H9 (cell line): ENCODE results near the gene TMEM163. TPM values are rescaled to one million over a fixed set of nuclear protein-coding genes. Genes with fewer than 3 reads are reported as not detected.

ENCODE experiments used
- DNase-seq: peaks from one replicate; pipeline ENCODE4 v3.0.0-alpha.2; 2017
- H2AFZ ChIP-seq: one replicate; pipeline ENCODE4 v1.6.1; 2013; ENCODE audit warnings: mild to moderate bottlenecking, low read length, control low read depth, moderate library complexity
- H2AK5ac ChIP-seq: 2 replicates; pipeline ENCODE4 v1.6.1; 2013; ENCODE audit warnings: low read length, control low read depth, mixed read lengths; ENCODE audit not compliant: insufficient read length
- H2BK120ac ChIP-seq: one replicate; pipeline ENCODE4 v1.6.1; 2013; ENCODE audit warnings: low read depth, mild to moderate bottlenecking, low read length, control low read depth, inconsistent platforms; ENCODE audit not compliant: poor library complexity, severe bottlenecking
- H2BK12ac ChIP-seq: 2 replicates; pipeline ENCODE4 v1.6.1; 2013; ENCODE audit warnings: low read length, control low read depth, mixed read lengths, low read depth; ENCODE audit not compliant: insufficient read length
- H2BK15ac ChIP-seq: 2 replicates; pipeline ENCODE4 v1.6.1; 2013; ENCODE audit warnings: low read depth, low read length, control low read depth
- H2BK20ac ChIP-seq: one replicate; pipeline ENCODE4 v1.6.1; 2013; ENCODE audit warnings: low read depth, mild to moderate bottlenecking, low read length, control low read depth, inconsistent platforms; ENCODE audit not compliant: poor library complexity, severe bottlenecking
- H2BK5ac ChIP-seq: 2 replicates; pipeline ENCODE4 v1.6.1; 2013; ENCODE audit warnings: low read length, control low read depth, mixed read lengths; ENCODE audit not compliant: insufficient read length
- H3K14ac ChIP-seq: 2 replicates; pipeline ENCODE4 v1.6.1; 2013; ENCODE audit warnings: low read length, control low read depth; ENCODE audit not compliant: insufficient read depth
- H3K18ac ChIP-seq: 2 replicates; pipeline ENCODE4 v1.6.1; 2013; ENCODE audit warnings: low read depth, mild to moderate bottlenecking, mixed read lengths, low read length, control low read depth; ENCODE audit not compliant: insufficient read length
- H3K23ac ChIP-seq: 2 replicates; pipeline ENCODE4 v1.6.1; 2013; ENCODE audit warnings: low read length, control low read depth, mixed read lengths, low read depth; ENCODE audit not compliant: insufficient read length
- H3K23me2 ChIP-seq: 2 replicates; pipeline ENCODE4 v1.6.1; 2013; ENCODE audit warnings: low read depth, mild to moderate bottlenecking, mixed read lengths, low read length, control low read depth; ENCODE audit not compliant: insufficient read length, poor library complexity, severe bottlenecking
- H3K27ac ChIP-seq: 2 replicates; pipeline ENCODE4 v1.5.1; 2013; ENCODE audit warnings: low read length, control low read depth, mixed read lengths, low read depth; ENCODE audit not compliant: insufficient read length
- H3K27me3 ChIP-seq: 2 replicates; pipeline ENCODE4 v1.6.1; 2013; ENCODE audit warnings: low read length, control low read depth, inconsistent platforms; ENCODE audit not compliant: insufficient read depth
- H3K4ac ChIP-seq: 2 replicates; pipeline ENCODE4 v1.6.1; 2013; ENCODE audit warnings: low read depth, mild to moderate bottlenecking, control low read depth, inconsistent platforms, low read length, moderate library complexity
- H3K4me1 ChIP-seq: 2 replicates; pipeline ENCODE4 v1.6.1; 2013; ENCODE audit warnings: low read length, control low read depth, inconsistent platforms; ENCODE audit not compliant: insufficient read depth
- H3K4me2 ChIP-seq: 2 replicates; pipeline ENCODE4 v1.6.1; 2013; ENCODE audit warnings: low read length, control low read depth, mixed read lengths; ENCODE audit not compliant: insufficient read length, insufficient read depth
- H3K56ac ChIP-seq: 2 replicates; pipeline ENCODE4 v1.6.1; 2013; ENCODE audit warnings: low read depth, mild to moderate bottlenecking, mixed read lengths, low read length, control low read depth; ENCODE audit not compliant: insufficient read length
- H3K79me1 ChIP-seq: 2 replicates; pipeline ENCODE4 v1.6.1; 2013; ENCODE audit warnings: low read depth, mild to moderate bottlenecking, moderate library complexity, low read length, control low read depth, inconsistent platforms; ENCODE audit not compliant: insufficient read depth, poor library complexity, severe bottlenecking
- H3K79me2 ChIP-seq: 2 replicates; pipeline ENCODE4 v1.6.1; 2013; ENCODE audit warnings: low read length, control low read depth, inconsistent platforms; ENCODE audit not compliant: insufficient read depth
- H3K9ac ChIP-seq: 2 replicates; pipeline ENCODE4 v1.6.1; 2013; ENCODE audit warnings: low read length, control low read depth, mixed read lengths; ENCODE audit not compliant: insufficient read length; ENCODE audit errors: extremely low read depth
- H3K9me3 ChIP-seq: one replicate; pipeline ENCODE4 v1.6.1; 2013; ENCODE audit warnings: low read depth, low read length, inconsistent platforms; ENCODE audit not compliant: control insufficient read depth
- H3T11ph ChIP-seq: one replicate; pipeline ENCODE4 v1.6.1; 2013; ENCODE audit warnings: mild to moderate bottlenecking, low read length, control low read depth, inconsistent platforms
- H4K20me1 ChIP-seq: one replicate; pipeline ENCODE4 v1.6.1; 2013; ENCODE audit not compliant: control insufficient read depth, insufficient read length, insufficient read depth
- H4K5ac ChIP-seq: 2 replicates; pipeline ENCODE4 v1.6.1; 2013; ENCODE audit warnings: low read depth, mild to moderate bottlenecking, mixed read lengths, low read length, control low read depth; ENCODE audit not compliant: insufficient read length
- H4K8ac ChIP-seq: replicated peaks from 2 replicates; pipeline ENCODE4 v1.6.1; 2013; ENCODE audit warnings: low read length, control low read depth, mixed read lengths, low read depth; ENCODE audit not compliant: insufficient read length
- H4K91ac ChIP-seq: 2 replicates; pipeline ENCODE4 v1.6.1; 2013; ENCODE audit warnings: low read depth, mild to moderate bottlenecking, moderate library complexity, mixed read lengths, low read length, control low read depth; ENCODE audit not compliant: insufficient read length
- H3K27ac Mint-ChIP-seq, 3 experiments: 2 replicates in 2 of 3; 3 replicates in 1 of 3; pipeline ENCODE4 v1.8.0; 2020 to 2021; ENCODE audit warnings: mixed read lengths in 3 of 3, mild to moderate bottlenecking in 1 of 3, moderate library complexity in 1 of 3
- H3K27me3 Mint-ChIP-seq: 2 replicates; pipeline ENCODE4 v1.8.0; 2021; ENCODE audit warnings: low read depth, mild to moderate bottlenecking, moderate library complexity, mixed read lengths
- H3K36me3 Mint-ChIP-seq, 3 experiments: 2 replicates in 2 of 3; 3 replicates in 1 of 3; pipeline ENCODE4 v1.8.0; 2020 to 2021; ENCODE audit warnings: low read depth in 3 of 3, mixed read lengths in 3 of 3; ENCODE audit not compliant: insufficient read depth in 1 of 3
- H3K4me1 Mint-ChIP-seq, 2 experiments: 2 replicates each; pipeline ENCODE4 v1.8.0; 2020; ENCODE audit warnings: mixed read lengths in 2 of 2
- H3K4me3 Mint-ChIP-seq, 2 experiments: 2 replicates in 1 of 2; 3 replicates in 1 of 2; pipeline ENCODE4 v1.8.0; 2020 to 2021; ENCODE audit warnings: mild to moderate bottlenecking in 2 of 2, mixed read lengths in 2 of 2, moderate library complexity in 1 of 2
- H3K9me3 Mint-ChIP-seq, 2 experiments: 2 replicates in 1 of 2; 3 replicates in 1 of 2; pipeline ENCODE4 v1.8.0; 2020; ENCODE audit warnings: mild to moderate bottlenecking in 2 of 2, mixed read lengths in 2 of 2, moderate library complexity in 1 of 2
- CTCF ChIP-seq: fragments of 200-600 bp; sonication (generic); conservative IDR thresholded peaks from 3 replicates; pipeline ENCODE4 v1.8.0; 2021; ENCODE audit warnings: antibody characterized with exemption, mild to moderate bottlenecking
- WGBS: extraction: QIAGEN DNeasy Blood & Tissue Kit; methylation state at CpG from one replicate; pipeline ENCODE4 v1.1.7; 2013; ENCODE audit warnings: missing lambda C conversion rate, low lambda C conversion rate, mixed read lengths; ENCODE audit not compliant: insufficient read length; ENCODE audit errors: extremely low coverage; 5-methylcytosine and 5-hydroxymethylcytosine counted together
- total RNA-seq: library from RNA; stranded (reverse); gene quantifications from 2 replicates; pipeline ENCODE4 v1.2.1, GENCODE V29; 2021

Gene TMEM163
- total RNA-seq, 1 experiment from 2014 or later: 0.39 TPM

GRCh38 chr2:134445985-134446382 lies 272.8 kb downstream of the TMEM163 start:
- no CpG with 5 or more reads among the region's 11 CpGs for WGBS
- Histone ChIP-seq H4K5ac (no peak overlapping the region), H3K56ac (no peak overlapping the region), H3T11ph (no peak overlapping the region), H2BK15ac (no peak overlapping the region), H3K9me3 (no peaks in the 10 kb centered on the region), H3K4me1 (no peaks in the 10 kb centered on the region), H3K23ac (no peak overlapping the region), H3K79me1 (no peaks in the 10 kb centered on the region), H2BK5ac (no peak overlapping the region), H2AK5ac (no peak overlapping the region), H4K91ac (no peak overlapping the region), H3K27me3 (no peaks in the 10 kb centered on the region), H2BK20ac (no peak overlapping the region), H3K27ac (no peak overlapping the region), H2BK120ac (no peak overlapping the region), H3K4me2 (no peak overlapping the region), H4K20me1 (no peaks in the 10 kb centered on the region), H3K79me2 (no peaks in the 10 kb centered on the region), H2AFZ (no peak overlapping the region), H3K9ac (no peak overlapping the region), H3K4ac (no peak overlapping the region), H4K8ac (no peak overlapping the region), H2BK12ac (no peak overlapping the region), H3K23me2 (no peaks in the 10 kb centered on the region), H3K14ac (no peak overlapping the region), H3K18ac (no peak overlapping the region)
- TF ChIP-seq CTCF: no peak
- Mint-ChIP-seq H3K4me3 (no peak overlapping the region), H3K9me3 (no peaks in the 10 kb centered on the region), H3K27me3 (no peaks in the 10 kb centered on the region), H3K36me3 (peaks cover 12 to 15% (median 13%) of the 10 kb centered on the region in 3 experiments; a peak in 6 of 7 replicates), H3K4me1 (peaks cover 4 to 5% of the 10 kb centered on the region in 2 experiments; a peak in 3 of 4 replicates), H3K27ac (no peak overlapping the region)
- no peak for DNase-seq
